LNCaP clone FGC (cell line): ENCODE results near the gene CDKAL1.

ENCODE experiments used
- DNase-seq: peaks from one replicate; pipeline ENCODE4 v3.0.0-alpha.2; 2011; ENCODE audit warnings: low read depth
- H3K4me3 ChIP-seq: 2 replicates; pipeline ENCODE4 v1.5.1; 2011; ENCODE audit warnings: mild to moderate bottlenecking, low read depth, low read length, control low read depth
- TF ChIP-seq, protein P1 (sequence below): IDR thresholded peaks from 2 replicates; pipeline ENCODE4 v1.5.1; 2012; ENCODE audit warnings: mild to moderate bottlenecking; ENCODE audit not compliant: control insufficient read depth, insufficient read depth; ENCODE audit errors: extremely low read depth

Gene CDKAL1

DNA sequence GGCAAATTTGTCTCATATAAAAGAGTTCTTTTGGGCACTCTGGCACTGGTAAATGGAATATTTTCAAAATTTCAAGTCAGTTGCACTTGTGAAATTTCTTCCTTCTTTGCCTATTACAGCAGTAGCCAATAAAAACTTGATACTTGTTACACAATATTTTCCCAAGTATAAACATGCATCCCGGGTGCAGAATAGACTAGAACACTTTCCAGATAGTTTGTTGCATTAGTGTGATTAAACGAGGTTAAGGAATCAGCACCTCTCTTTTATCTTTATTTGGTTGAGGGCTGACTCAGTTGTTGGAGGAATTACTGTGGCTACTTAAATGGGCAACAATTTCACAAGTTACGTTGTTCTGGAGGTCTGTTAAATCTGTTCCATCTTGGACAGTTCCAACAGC is 467.5 kb downstream of the CDKAL1 start:
- TF ChIP-seq, protein P1, sequence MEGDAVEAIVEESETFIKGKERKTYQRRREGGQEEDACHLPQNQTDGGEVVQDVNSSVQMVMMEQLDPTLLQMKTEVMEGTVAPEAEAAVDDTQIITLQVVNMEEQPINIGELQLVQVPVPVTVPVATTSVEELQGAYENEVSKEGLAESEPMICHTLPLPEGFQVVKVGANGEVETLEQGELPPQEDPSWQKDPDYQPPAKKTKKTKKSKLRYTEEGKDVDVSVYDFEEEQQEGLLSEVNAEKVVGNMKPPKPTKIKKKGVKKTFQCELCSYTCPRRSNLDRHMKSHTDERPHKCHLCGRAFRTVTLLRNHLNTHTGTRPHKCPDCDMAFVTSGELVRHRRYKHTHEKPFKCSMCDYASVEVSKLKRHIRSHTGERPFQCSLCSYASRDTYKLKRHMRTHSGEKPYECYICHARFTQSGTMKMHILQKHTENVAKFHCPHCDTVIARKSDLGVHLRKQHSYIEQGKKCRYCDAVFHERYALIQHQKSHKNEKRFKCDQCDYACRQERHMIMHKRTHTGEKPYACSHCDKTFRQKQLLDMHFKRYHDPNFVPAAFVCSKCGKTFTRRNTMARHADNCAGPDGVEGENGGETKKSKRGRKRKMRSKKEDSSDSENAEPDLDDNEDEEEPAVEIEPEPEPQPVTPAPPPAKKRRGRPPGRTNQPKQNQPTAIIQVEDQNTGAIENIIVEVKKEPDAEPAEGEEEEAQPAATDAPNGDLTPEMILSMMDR, result no peak
- DNase-seq, result no peak
- H3K4me3 ChIP-seq, result no peak overlapping the region

GRCh38 chr6:21003780-21004541 is 469.7 kb downstream of the CDKAL1 start:
- H3K4me3 ChIP-seq, result no peak overlapping the region
- TF ChIP-seq, protein P1, result no peak
- no peak for DNase-seq

DNA sequence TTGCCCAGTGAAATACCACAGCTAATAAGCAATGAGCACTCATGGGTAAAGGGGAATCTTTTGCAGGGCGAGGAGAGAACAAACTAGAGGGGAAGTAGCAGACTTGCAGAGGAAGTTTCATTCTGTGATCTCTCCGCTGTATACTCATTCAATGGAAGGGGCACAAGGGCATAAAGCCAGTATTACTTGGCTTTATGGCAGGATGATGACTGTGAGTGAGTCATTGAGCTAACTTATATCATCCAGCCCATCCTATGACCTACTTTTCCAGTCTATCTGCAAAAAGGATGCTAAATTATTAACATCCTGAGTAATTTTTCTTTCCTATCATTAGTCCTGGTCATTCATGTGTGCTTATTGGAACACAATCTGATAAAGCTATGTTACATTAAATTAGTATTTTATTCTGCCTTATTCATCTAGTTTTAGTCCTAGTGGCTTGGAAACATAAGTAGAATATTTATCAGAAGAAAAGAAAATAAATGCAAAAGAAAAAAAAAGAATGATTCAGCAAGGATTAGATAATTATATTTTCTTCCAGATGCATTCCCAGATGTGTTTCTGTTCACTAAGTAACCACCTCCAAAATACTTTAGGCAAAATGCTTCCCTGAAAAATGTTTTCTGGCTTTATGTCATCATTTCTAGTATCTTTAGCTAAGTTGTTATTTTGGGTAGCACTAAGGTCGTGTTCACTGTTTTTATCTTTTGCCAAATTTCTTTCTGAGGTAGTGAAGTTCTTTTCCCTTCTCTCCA is 471.7 kb downstream of the CDKAL1 start:
- H3K4me3 ChIP-seq, result no peak overlapping the region
- no peak for DNase-seq
- TF ChIP-seq, protein P1, result no peak

- TF ChIP-seq, protein P1, result no peak
- DNase-seq, result no peak
- H3K4me3 ChIP-seq, result no peak overlapping the region
These were observed 485.4 kb downstream of the CDKAL1 start for GRCh38 chr6:21019614-21020013.

DNA sequence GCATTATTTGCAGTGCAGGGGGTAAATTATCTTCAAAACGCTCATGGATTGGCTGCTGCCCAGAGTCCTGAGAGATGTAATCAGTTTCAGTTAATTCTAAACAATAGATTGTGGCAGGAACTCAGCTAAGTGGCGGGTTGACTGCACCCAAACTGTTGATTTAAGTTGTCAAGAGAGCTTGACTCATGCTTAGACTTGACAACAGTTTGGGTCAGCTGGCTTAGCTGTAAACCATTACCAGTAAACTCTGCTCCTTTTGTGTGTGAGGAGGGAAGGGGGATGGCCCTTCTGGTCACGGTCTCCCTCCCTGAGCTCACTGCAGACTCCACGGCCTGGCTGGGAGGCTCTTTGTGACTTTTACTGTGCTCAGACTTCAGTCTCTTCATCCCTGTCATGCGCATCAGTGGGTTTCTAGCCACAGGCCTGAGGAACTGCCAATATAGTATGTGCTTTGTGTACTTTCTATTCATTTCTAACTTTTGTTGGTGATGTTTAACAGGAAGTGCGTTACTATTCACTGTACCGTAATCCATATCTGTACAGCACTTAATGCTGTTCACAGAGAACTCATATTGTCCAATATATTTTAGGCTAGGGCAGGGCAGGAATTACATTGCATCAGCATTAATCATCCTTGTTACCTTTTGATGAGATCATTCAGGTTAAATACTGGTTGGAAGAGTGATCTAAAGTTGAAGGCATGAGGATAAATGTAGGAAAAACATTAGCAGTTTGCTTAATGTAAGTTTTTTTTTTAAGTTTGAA is 488.3 kb downstream of the CDKAL1 start:
- DNase-seq, result no peak
- TF ChIP-seq, protein P1, result no peak
- H3K4me3 ChIP-seq, result no peak overlapping the region

DNA sequence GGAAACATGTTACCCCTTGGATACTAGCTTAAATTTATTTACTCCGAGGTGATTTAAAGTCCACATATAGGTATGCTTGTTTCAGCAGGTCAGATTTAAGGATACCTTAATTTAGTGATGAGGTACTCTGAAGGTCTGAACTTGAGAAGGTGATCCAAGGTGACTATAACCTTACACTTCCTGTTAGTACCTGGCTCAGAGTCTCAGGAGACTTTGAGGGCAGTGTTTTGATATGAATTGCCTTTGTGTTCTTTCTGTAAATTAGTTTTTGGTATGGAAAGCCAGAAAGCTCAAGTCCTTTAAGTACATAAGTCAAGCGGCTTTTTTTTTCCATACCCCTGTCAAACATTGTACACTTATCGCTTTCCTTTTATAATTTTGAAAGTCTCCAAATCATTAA is 489.0 kb downstream of the CDKAL1 start:
- TF ChIP-seq, protein P1, result no peak
- DNase-seq, result no peak
- no peak overlapping the region for H3K4me3 ChIP-seq
